ENCODE results near the gene OXSR1. TPM values are rescaled to one million over a fixed set of nuclear protein-coding genes. Genes with fewer than 3 reads are reported as not detected.

OXSR1 gene
- total and polyA plus RNA-seq, 2 of the 13 experiments (the other 11 are each of a cell fraction or from before 2014, with no cell fraction given): 27.4 to 32.6 TPM

DNA sequence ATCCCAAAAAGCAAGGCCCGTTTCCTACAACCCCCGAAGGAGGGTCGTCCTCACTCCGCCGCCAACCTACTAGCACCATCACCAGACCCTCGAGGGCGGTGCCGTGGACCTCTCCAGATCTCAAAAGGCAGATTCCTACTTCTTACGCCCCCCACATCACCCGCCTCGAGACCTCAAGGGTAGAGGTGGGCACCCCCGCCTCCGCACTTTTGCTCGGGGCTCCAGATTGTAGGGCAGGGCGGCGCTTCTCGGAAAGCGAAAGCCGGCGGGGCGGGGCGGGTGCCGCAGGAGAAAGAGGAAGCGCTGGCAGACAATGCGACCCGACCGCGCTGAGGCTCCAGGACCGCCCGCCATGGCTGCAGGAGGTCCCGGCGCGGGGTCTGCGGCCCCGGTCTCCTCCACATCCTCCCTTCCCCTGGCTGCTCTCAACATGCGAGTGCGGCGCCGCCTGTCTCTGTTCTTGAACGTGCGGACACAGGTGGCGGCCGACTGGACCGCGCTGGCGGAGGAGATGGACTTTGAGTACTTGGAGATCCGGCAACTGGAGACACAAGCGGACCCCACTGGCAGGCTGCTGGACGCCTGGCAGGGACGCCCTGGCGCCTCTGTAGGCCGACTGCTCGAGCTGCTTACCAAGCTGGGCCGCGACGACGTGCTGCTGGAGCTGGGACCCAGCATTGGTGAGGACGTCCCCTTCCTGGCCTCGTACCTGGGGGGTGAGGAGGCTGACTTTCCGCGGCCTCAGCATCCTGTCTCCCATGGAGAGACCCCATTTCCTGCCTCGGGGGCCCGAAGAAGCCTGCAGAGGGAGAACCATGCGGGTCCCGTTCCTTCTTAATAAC, 26.8 kb upstream of the OXSR1 start, which contains the start of gene MYD88 (continued):
- TF ChIP-seq HCFC1 (IDR thresholded peaks at IDR 0.05; ENCODE audit: low read depth, low read length) (no peak), RBM22 (optimal IDR thresholded peaks at IDR 0.05; ENCODE audit: low read length) (no peak), SNAPC2 (CRISPR knock-in tag; IDR thresholded peaks at IDR 0.05) (no peak), ZNF589 (CRISPR knock-in tag; conservative IDR thresholded peaks at IDR 0.05) (0 out of 2 replicates have a peak, but pooled peaks have one; percentile 47), KMT2B (CRISPR knock-in tag; IDR thresholded peaks at IDR 0.05) (no peak; the same call in none of the 2 replicates), KLF9 (CRISPR knock-in tag; IDR thresholded peaks at IDR 0.05; ENCODE audit: low read depth) (no peak), ZNF777 (CRISPR knock-in tag; IDR thresholded peaks at IDR 0.05) (peak; percentile 77), ZMAT5 (CRISPR knock-in tag; IDR thresholded peaks at IDR 0.05; ENCODE audit: borderline replicate concordance, low read depth) (no peak), ZNF737 (CRISPR knock-in tag; IDR thresholded peaks at IDR 0.05; ENCODE audit: borderline replicate concordance) (no peak), KDM5B (CRISPR knock-in tag; IDR thresholded peaks at IDR 0.05; ENCODE audit: borderline replicate concordance) (peak; percentile 53; the same call in 1 of the 2 replicates), ZNF138 (CRISPR knock-in tag; IDR thresholded peaks at IDR 0.05; ENCODE audit: low read depth) (no peak), POLR2A (IDR thresholded peaks at IDR 0.05; ENCODE audit: insufficient read depth in 1 of 2, low read depth in 2 of 2, low read length in 2 of 2) (peak in 1 of 2 experiments; percentile 70; a peak in 2 of 4 replicates), EED (CRISPR knock-in tag; IDR thresholded peaks at IDR 0.05) (peak; percentile 28; the same call in 1 of the 2 replicates), ZNF660 (CRISPR knock-in tag; IDR thresholded peaks at IDR 0.05; ENCODE audit: borderline replicate concordance, low read depth) (no peak), ELF3 (CRISPR knock-in tag; IDR thresholded peaks at IDR 0.05) (peak; percentile 81; the same call in 1 of the 2 replicates), THYN1 (CRISPR knock-in tag; IDR thresholded peaks at IDR 0.05; ENCODE audit: borderline replicate concordance, low read depth) (no peak), BCL6 (CRISPR knock-in tag; IDR thresholded peaks at IDR 0.05) (peak; percentile 47; the same call in 1 of the 2 replicates), TP53 (CRISPR knock-in tag; conservative IDR thresholded peaks at IDR 0.05) (0 out of 2 replicates have a peak, but pooled peaks have one; percentile 63), NFRKB (IDR thresholded peaks at IDR 0.05) (no peak), ZNF276 (CRISPR knock-in tag; IDR thresholded peaks at IDR 0.05; ENCODE audit: low read depth) (no peak), ESRRA (CRISPR knock-in tag; IDR thresholded peaks at IDR 0.05; ENCODE audit: low read depth) (no peak), CCAR2 (optimal IDR thresholded peaks at IDR 0.05; ENCODE audit: low read depth, low read length) (no peak), ZNF577 (CRISPR knock-in tag; IDR thresholded peaks at IDR 0.05; ENCODE audit: borderline replicate concordance, low read depth) (no peak), ZNF83 (CRISPR knock-in tag; IDR thresholded peaks at IDR 0.05; ENCODE audit: borderline replicate concordance) (peak; percentile 38; the same call in 1 of the 2 replicates)
- TF ChIP-seq, protein P1, sequence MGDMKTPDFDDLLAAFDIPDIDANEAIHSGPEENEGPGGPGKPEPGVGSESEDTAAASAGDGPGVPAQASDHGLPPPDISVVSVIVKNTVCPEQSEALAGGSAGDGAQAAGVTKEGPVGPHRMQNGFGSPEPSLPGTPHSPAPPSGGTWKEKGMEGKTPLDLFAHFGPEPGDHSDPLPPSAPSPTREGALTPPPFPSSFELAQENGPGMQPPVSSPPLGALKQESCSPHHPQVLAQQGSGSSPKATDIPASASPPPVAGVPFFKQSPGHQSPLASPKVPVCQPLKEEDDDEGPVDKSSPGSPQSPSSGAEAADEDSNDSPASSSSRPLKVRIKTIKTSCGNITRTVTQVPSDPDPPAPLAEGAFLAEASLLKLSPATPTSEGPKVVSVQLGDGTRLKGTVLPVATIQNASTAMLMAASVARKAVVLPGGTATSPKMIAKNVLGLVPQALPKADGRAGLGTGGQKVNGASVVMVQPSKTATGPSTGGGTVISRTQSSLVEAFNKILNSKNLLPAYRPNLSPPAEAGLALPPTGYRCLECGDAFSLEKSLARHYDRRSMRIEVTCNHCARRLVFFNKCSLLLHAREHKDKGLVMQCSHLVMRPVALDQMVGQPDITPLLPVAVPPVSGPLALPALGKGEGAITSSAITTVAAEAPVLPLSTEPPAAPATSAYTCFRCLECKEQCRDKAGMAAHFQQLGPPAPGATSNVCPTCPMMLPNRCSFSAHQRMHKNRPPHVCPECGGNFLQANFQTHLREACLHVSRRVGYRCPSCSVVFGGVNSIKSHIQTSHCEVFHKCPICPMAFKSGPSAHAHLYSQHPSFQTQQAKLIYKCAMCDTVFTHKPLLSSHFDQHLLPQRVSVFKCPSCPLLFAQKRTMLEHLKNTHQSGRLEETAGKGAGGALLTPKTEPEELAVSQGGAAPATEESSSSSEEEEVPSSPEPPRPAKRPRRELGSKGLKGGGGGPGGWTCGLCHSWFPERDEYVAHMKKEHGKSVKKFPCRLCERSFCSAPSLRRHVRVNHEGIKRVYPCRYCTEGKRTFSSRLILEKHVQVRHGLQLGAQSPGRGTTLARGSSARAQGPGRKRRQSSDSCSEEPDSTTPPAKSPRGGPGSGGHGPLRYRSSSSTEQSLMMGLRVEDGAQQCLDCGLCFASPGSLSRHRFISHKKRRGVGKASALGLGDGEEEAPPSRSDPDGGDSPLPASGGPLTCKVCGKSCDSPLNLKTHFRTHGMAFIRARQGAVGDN (CRISPR knock-in tag; IDR thresholded peaks at IDR 0.05): peak; percentile 90
